ENCODE results near the gene MAX.
"Not testable (repeated sequence)": the region's sequence is repeated elsewhere in the genome, so short reads cannot be mapped to it uniquely, and the experiment has no call there.

Gene MAX

DNA sequence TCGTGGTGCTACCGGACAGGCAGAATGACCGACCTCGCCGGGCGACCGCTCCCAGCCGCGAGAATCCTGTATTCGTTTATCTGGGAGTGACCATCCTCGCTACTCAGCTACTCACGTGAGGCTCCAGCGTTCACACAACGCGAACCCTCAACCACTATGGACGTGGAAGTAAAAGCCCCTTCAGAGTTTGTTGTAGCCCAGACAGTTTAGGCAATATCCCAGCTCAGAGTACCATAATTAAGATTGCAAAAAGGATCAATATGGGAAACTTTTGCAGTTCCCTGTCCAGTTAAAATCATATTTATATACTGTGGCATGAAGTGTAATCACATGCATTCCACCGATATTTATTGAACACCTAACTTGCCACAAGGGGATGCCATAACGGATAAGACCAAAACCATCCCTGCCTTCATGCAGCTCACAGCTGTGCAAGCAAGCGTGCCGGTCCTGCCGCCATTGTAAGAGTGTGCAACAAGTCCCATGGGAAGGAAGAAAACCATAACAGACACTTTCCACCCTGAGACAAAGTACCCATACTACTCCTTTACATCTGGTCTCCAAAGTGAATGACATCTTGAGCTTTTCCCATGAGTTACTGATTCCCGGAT, 938 bp upstream of the MAX start:
- DNase-seq: no peak

GRCh38 chr14:65101631-65102440, 481 bp downstream of the MAX start:
- peak; percentile 82 for DNase-seq

DNA sequence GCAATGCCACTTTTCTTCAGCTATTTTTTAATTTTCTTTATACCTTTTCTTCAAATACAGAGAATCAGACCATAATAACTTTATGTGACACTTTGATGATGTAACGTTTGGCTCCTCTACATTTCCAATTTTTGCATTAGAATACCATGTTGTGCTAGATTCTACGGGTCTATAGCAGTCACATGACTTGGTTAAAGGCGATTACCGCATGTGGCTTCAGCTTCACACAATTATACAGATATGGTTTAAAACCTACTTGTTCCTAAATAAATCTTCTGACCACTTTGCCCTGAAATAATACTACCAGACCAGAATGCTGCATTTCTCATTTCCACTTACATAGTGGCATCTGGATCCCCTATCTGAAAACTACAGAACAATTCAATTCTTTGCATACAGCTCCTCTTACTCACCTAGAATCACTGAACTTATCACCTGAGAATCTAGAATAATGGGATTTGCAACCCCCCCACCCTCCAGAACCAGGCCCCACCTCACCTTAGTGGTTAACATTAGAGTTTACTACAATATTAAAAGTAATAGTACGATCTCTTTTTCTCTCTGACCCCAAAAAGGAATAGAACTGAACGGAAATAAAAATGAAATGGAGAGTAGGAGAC, 1.3 kb downstream of the MAX start:
- no peak for DNase-seq

GRCh38 chr14:65098586-65098985, 3.7 kb downstream of the MAX start:
- no peak for DNase-seq

DNA sequence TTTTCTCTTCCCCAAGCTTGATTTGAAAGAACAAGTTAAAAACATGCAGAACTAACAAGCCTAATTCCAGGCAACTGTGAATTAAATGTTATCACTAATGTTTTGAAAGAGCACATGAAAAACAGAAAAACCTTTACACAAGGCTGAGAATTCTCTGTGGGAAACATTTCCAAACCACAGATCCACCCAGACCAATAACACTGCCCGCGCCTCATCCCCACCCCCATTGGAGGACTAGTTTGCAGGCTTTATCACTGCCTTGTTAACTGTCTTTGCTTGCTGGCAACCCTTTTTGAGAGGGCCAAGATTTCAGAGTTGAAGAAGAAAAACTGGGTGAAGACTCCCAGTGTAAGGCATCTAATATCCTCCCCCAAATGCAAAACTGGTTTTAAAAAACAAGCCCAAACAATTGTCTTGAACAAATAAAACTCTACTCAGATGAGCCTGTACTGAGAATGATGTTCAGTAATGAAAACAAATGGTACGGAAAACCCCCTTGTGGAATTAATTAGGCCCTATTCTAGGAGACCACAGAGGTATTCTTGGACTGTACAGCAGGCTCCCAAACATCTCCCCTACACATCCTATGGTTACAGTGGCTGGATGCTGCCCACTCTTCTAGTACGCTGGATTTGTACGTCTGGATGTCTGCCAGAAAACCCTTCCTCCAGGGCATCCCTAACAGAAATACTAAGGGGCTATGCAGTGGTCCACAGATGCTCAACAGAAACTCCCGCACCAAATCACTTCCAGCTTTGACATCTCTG, 5.8 kb downstream of the MAX start:
- DNase-seq: no peak

GRCh38 chr14:65095633-65096205, 6.6 kb downstream of the MAX start:
- no peak for DNase-seq

GRCh38 chr14:65092349-65092748, 10.0 kb downstream of the MAX start:
- DNase-seq: no peak

- not testable (repeated sequence) for DNase-seq
These were observed 14.5 kb downstream of the MAX start for GRCh38 chr14:65087835-65088234.

DNA sequence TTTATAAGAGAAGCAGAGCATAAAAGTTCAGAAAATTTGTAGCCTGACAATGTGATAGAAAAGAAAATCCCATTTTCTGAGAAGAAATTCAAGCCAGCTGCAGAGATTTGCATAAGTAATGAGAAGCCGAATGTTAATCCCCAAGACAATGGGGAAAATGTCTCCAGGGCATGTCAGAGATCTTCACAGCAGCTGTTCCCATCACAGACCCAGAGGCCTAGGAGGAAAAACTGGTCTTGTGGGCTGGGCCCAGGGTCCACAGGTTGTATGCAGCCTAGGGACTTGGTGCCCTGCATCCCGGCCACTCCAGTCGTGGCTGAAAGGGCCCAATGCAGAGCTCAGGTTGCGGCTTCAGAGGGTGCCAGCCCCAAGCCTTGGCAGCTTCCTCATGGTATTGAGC, 15.6 kb downstream of the MAX start:
- DNase-seq: not testable (repeated sequence)

DNA sequence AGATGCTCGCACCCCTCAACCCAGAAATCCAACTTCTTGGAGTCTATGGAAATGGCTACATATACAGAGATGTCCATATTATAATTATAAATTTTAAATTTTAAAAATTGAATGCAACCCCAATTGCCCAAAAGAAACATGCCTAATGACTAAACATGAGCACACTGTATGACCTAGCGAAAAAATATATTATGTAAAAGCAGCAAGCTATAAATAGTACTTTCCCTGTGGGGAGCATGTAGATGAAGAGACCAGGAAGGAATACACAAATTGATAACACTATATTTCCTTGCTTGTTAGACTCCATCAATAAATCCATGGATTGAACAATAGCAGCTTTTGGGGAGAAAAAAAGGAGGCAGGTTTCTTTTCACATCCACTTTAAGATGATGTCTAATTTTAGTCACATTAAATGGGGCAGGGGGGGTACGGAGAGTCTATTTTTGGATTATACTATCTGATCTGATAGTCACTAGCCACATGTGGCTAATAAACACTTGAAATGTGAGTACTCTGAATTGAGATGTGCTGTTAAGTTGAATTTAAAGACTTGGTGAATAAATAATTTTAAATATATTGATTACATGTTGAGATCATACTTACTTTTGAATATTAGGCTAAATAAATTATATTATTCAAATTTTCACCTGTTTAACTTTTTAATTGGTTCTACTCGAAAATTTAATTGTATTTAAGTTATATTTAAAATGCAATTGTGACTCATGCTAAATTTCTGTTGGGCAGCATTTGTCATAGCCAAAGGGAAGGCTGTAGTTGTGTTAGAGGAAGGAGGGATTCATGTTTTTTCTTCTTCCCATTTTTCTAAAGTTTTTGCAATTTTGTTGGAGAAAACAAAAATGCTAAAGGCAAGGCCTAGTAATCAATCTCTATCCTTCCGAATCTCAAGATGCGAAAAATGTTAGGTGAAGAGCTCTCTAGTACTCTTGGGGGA, 17.5 kb downstream of the MAX start:
- no peak for DNase-seq

DNA sequence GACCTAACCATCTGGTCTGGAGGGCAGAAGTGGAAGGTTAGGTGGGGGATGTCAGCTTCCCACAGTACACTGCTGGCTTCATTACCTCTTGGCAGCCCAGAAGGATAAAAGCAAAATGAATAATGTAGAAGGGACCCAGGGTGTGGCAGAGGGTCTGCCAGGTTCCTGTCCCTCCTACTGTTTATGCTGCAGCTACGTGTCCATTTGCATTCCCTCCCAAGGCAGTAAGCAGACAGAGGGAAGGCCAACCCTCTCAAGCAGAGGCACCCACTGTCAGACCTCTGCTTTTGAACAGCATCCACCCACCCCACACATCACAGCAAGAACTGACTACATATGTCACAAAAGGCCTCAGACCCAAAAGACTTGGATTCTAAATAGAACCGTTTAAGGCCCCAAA, 19.4 kb downstream of the MAX start:
- DNase-seq: no peak

- DNase-seq: no peak
These were observed 21.2 kb downstream of the MAX start for GRCh38 chr14:65080960-65081747.

DNA sequence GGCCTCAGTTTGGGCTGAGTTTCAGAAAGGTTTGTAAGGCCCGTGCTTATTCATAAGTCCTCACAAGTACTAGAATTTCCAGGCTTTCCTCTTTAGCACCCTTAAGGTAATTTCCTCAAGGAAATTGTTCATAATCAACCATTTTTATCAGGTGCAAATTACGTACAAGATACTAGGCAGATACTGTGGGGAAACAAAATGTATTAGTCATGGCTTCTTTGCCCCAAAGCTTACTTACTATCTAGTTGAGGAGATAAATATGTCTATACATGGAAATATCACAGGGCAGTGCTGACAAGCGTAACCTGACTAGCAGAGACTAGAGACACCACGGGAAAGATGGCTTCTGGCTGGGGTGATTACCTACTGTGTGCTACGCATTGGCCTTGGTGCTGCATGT, 22.5 kb downstream of the MAX start:
- no peak for DNase-seq

GRCh38 chr14:65079201-65079600, 23.1 kb downstream of the MAX start:
- DNase-seq: no peak

GRCh38 chr14:65077318-65077717, 25.0 kb downstream of the MAX start:
- no peak for DNase-seq

- DNase-seq: no peak
These were observed 26.5 kb downstream of the MAX start for GRCh38 chr14:65075628-65076325.

- DNase-seq: no peak
These were observed 27.7 kb downstream of the MAX start for GRCh38 chr14:65074449-65075150.

- no peak for DNase-seq
These were observed 28.6 kb downstream of the MAX start for GRCh38 chr14:65073605-65074201.

DNA sequence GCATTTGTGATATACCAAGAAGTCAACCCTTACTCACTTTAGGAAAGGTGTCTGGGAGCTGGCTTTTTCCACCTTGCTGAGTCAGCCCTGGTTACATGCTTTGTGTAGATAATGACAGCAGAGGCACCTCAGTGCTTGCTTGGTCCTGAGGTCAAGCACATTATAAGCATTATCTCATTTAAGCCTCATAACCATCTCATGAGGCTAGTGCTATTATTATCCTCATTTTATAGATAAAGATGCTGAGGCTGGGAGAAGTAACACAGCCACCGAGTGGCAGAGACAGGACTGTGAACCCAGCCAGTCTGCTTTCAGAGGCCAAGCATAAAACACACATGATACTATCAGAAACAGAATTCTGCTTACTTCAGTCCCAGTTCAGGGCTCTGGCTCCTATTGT, 29.4 kb downstream of the MAX start:
- no peak for DNase-seq
